HG03342 (cell line): Measurements from ENCODE around the gene DLL4.
"Not testable (repeated sequence)": the region's sequence is repeated elsewhere in the genome, so short reads cannot be mapped to it uniquely, and the experiment has no call there.

ENCODE experiments used
- ATAC-seq: cut with Tn5 transposase; IDR thresholded peaks from one replicate; pipeline ENCODE4 v1.9.1; 2021; ENCODE audit warnings: mild to moderate bottlenecking, moderate library complexity; ENCODE audit not compliant: unreplicated experiment

Gene DLL4

GRCh38 chr15:40957581-40958051 is 28.5 kb downstream of the DLL4 start:
- no peak for ATAC-seq

- no peak for ATAC-seq
Measured at GRCh38 chr15:40958146-40958545, 29.0 kb downstream of the DLL4 start.

- no peak for ATAC-seq
Measured at GRCh38 chr15:40958723-40959122, 29.6 kb downstream of the DLL4 start.

- no peak for ATAC-seq
Measured at GRCh38 chr15:40959331-40960141, 30.4 kb downstream of the DLL4 start.

- ATAC-seq, result no peak
Measured at GRCh38 chr15:40960151-40960885, 31.2 kb downstream of the DLL4 start.

DNA sequence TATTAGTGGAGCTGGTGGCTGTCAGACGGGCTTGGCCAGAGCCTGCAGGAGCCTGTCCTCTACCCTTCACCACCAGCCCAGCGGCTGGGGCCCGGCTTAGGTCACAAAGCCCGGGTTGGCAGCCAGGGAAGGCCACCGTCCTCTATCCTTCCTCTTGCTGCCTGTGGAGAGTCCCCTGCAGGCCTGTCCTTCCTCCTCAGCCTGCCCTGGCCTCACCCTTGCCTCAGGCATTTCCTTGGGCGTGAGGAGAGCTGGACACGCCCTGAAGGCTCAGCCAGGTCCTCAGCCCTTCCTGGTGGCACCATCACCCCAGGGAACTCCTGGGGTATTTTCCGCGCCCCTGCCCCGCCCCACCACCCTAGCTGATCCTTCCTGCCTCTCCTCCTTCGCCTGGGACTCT is 31.8 kb downstream of the DLL4 start:
- ATAC-seq, result no peak

DNA sequence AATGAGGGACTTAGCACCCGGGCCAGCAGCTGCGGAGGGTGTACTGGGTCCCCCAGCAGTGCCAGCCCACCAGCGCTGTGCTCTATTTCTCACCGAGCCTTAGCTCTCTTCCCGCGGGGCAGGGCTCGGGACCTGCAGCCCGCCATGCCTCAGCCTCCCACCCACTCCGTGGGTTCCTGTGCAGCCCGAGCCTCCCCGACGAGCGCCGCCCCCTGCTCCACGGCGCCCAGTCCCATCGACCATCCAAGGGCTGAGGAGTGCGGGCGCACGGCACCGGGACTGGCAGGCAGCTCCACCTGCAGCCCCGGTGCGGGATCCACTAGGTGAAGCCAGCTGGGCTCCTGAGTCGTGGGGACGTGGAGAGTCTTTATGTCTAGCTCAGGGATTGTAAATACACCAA is 32.6 kb downstream of the DLL4 start:
- not testable (repeated sequence) for ATAC-seq

DNA sequence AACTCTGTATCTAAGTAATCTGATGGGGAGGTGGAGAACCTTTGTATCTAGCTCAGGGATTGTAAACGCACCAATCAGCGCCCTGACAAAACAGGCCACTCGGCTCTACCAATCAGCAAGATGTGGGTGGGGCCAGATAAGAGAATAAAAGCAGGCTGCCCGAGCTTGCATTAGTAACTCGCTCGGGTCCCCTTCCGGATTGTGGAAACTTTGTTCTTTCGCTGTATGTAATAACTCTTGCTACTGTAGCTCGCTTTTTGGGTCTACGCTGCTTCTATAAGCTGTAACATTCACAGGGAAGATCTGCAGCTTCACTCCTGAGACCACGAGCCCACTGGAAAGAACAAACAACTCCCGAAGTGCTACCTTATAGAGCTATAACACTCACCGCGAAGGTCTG is 33.2 kb downstream of the DLL4 start:
- not testable (repeated sequence) for ATAC-seq

- no peak for ATAC-seq
Measured at GRCh38 chr15:40963201-40963600, 34.1 kb downstream of the DLL4 start.

GRCh38 chr15:40964006-40964405 is 34.9 kb downstream of the DLL4 start:
- ATAC-seq, result no peak

DNA sequence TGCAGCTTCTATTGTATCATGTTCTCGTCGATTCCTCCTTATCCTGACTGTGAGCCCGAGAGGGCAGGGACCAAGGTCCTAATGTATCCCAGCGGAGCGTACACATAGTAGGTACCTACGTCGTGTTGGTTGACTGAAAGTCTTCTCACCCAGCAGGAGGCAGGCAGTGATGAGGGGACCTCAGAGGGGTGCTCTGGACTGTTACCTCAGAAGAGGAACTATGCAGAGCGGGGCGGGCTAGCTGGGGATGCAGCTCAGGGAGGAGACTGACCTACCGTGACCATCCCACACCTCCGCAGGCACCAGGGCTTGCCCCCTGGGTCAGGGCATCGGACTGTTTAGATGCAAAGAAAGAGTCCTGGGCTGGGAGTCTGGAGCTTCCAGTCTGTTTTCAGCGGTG is 35.5 kb downstream of the DLL4 start:
- ATAC-seq, result no peak

DNA sequence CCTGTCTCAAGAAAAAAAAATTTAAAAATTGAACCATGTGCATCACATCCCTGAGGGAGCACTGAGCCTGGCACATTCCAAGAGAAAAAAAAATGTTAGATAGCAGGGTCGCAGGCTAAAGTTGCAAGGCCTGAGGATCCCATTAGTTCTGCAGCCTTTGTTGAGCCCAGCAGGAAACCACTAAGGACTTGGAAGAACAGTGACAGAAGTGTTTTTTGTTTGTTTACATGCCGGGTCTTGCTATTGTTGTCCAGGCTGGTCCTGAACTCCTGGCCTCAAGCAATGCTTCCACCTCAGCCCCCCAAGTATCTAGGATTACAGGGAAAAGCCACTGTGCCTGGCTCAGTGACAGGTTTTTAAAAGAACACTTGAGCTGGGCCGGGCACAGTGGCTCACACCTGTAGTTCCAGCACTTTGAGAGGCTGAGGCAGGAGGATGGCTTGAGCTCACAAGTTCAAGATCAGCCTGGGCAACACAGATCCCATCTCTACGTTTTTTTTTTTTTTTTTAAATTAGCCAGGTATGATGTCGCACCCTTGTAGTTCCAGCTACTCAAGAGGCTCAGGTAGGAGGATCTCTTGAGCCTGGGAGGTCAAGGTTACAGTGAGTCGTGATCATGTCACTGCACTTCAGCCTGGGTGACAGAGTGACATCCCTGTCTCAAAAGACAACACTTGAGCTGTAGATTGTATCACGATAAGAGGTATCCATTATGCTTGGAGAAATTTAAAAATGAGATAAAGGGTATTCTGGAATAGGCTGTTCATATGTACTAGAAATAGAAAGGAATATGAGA is 39.3 kb downstream of the DLL4 start:
- no peak for ATAC-seq

DNA sequence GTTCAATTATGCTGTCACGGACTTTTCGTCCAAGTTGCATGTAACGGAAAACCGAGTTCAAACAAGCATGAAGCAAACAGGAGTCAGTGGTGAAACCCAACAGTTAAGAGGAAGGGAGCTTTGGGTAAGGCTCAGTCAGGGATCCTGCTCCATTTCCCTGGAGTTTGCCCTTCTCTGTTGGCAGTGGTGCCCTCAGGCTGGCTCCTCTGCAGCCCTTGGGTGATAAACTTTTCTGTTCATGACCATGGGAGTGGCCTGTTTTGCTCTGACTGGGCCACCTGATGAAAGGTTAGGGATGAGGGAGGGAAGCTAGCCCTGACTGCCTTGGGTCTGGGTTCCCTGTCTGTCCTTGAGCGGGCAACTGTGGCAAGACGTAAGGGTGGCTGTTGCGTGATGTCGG is 40.2 kb downstream of the DLL4 start:
- ATAC-seq, result no peak

GRCh38 chr15:40974879-40975278 is 45.7 kb downstream of the DLL4 start:
- ATAC-seq, result no peak

DNA sequence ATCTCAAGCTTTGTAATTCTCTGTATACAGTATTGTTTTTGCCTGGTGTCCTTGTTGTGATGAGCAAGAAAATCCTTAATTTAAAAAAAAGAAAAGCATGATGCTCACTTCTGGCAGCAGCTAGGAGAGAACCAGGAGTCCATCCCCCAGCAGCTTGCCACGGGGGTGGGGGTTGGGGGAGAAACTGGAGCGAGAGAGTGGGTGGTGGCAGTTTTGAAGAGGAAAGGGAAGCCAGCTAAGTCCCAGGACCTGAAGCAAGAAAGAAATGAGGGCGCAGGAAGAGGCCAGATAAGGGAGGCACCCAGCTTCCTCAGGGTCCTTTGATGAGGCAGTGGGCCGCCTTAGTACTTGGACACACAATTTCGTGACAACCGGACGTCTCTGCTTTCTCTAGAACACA is 47.7 kb downstream of the DLL4 start:
- no peak for ATAC-seq

DNA sequence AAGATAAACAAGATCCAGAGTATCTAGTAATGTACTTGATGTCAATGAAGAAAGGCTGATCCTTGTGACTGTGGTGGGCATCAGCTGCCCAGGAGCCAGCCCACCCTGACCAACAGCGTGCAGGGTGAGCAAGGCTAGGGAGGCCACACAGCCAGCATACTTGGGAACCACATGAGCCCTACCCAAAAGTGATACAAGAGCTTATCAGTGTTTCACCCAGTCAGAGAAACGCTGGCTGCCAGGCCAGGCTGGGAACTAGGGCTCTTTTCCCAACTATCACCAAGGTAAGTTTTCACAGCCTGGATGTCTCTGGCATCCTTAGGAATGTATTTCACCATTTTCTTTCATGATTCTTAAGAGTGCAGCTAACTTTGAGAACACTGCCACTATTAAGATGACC is 49.0 kb downstream of the DLL4 start:
- no peak for ATAC-seq

DNA sequence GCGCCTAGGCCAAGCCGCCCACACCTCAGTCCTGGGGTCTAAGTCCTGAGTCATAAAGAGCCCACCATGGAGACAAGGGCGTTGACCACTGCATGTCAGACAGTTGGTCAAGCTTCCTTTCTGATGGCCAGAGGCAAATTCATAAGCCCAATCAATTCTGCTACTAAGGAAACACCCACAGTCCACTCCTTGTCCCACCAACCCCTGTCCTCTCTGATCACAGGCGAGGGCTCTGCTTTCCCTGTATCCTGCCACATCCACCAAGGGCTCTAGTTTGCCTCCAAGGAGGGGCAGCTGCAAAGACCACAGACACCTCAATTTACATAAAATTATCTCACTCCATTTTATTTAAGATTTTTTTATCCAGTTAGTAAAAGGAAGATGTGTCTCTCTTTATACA is 49.4 kb downstream of the DLL4 start:
- no peak for ATAC-seq

DNA sequence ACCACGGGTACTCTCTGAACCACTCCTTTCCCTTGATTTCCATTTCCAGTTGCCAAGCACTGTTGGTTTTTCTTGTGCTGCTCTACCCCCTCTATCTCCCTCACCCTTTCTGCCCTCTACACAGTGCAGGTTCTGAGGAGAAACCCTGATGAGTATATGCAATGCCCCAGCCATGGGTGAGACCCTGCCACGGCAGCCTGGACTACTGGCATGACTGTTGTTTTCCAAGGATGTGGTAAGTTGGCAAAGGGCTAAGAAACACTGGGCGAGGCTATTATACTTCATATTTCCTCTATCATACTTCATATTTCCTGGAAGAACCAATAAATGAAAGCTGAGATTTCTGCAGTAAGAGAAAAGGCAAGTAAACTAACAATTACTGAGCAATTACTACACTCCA is 52.0 kb downstream of the DLL4 start:
- ATAC-seq, result no peak

DNA sequence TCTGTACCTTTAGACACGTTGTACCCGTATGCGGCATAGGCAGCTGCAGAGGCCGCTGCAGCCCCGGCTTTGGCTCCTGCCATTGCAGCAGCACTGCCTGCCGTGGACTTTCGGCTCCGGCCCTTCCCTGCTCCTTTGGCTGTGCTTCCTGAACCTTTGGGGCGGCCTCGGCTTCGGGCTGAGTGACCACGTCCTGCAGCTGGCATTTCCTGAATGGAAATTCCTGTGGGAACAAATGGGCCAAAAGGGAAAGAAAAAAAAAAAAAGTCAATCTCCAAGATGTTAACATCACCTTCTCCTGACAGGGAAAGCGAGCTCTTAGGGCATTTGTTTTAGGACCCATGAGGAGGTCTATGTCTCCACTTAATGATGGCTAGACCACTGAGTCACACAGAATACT is 53.7 kb downstream of the DLL4 start:
- no peak for ATAC-seq

DNA sequence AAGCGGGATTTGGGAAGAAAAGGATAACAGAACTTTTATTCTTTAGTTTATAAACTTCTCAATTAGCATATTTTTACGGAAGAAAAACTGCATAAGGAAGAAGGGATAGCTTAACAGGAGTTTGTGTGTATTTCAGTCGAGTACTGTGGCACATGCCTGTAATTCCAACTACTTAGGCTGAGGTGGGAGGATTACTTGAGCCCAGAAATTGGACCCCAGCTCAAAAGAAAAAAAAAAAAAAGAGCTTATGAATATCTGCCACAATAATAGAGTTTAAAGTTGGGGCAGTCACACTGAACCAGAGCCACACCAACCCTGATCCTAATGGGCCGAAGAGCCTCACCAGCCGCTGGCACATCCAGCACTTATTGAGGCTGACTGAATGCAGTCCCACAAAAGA is 55.3 kb downstream of the DLL4 start:
- no peak for ATAC-seq

DNA sequence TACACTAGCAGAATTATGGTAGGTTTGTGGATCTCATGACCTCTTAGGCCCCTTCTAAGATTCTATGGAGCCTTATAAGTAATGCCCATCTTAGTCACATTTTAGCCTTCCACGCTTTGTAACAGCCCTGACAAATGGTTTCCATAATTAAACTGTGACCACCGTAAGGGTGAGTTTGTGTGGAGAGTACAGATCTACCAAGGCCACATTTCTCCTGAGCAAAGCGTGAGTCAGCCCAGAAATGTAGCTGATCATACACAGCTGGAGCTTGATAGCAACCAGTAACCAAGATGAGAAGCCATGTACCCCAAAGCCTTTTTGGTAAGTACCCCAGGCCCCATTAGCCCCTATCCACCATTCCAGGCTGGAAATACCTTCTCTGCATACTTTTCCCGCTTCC is 55.8 kb downstream of the DLL4 start:
- no peak for ATAC-seq
